ENCODE measurements around the gene MTUS2.

MTUS2 gene

DNA sequence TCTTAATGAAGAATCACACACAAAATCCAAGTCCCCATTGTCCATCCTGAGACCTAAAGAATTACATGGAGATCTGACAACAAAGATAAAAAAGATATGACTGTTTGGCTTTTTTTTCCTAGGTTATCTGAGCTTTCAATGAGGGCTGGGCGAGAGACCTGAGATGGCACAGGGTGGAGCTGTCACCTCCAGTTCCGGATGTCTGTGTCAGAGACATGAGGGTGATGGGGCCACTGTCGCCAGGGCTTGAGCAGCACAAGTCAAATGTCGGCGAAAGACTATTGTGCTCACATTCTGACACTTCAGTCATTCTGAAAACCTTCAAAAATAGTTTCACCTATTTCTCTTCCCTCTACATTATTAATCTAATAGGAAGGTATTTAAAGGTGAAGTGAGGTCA lies 709.6 kb downstream of the MTUS2 start:
- Histone ChIP-seq H3K4me3 (ENCODE audit: low read depth in 1 of 2, low read length in 1 of 2) (no peak overlapping the region), H3K36me3 (peaks cover 29% of the 10 kb centered on the region), H3K4me1 (ENCODE audit: control insufficient read depth in 1 of 2, insufficient read depth in 1 of 2, low read depth in 1 of 2, low read length in 1 of 2) (no peaks in the 10 kb centered on the region), H3K27ac (no peak overlapping the region), H3K27me3 (no peaks in the 10 kb centered on the region), H3K9me3 (no peaks in the 10 kb centered on the region)
- TF ChIP-seq, protein P1, sequence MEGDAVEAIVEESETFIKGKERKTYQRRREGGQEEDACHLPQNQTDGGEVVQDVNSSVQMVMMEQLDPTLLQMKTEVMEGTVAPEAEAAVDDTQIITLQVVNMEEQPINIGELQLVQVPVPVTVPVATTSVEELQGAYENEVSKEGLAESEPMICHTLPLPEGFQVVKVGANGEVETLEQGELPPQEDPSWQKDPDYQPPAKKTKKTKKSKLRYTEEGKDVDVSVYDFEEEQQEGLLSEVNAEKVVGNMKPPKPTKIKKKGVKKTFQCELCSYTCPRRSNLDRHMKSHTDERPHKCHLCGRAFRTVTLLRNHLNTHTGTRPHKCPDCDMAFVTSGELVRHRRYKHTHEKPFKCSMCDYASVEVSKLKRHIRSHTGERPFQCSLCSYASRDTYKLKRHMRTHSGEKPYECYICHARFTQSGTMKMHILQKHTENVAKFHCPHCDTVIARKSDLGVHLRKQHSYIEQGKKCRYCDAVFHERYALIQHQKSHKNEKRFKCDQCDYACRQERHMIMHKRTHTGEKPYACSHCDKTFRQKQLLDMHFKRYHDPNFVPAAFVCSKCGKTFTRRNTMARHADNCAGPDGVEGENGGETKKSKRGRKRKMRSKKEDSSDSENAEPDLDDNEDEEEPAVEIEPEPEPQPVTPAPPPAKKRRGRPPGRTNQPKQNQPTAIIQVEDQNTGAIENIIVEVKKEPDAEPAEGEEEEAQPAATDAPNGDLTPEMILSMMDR (IDR thresholded peaks at IDR 0.05), result no peak

DNA sequence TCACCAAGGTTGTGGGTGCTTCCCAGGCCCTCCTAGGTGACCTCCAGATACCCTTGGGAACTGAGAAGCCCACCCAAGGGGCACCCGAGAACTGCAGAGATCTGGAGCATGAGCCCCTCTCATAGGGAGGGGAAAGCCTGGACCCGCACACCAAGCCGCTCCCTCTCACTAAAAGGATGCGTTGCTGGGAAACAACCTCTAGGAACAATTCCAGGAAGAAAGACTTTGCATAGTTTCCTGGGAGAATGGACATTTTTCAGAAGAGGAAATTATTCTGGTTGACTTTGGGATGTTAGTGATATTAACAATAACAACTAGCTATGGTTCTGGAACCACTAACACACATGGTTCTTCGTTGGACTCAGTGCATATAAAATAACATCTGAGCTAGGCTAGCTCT lies 710.8 kb downstream of the MTUS2 start:
- TF ChIP-seq, protein P1 (IDR thresholded peaks at IDR 0.05), result no peak
- H3K27ac ChIP-seq, result no peak overlapping the region
- peaks cover 33% of the 10 kb centered on the region for H3K36me3 ChIP-seq
- no peaks in the 10 kb centered on the region for H3K4me1 ChIP-seq (ENCODE audit: control insufficient read depth in 1 of 2, insufficient read depth in 1 of 2, low read depth in 1 of 2, low read length in 1 of 2)
- H3K9me3 ChIP-seq, result no peaks in the 10 kb centered on the region
- H3K4me3 ChIP-seq (ENCODE audit: low read depth in 1 of 2, low read length in 1 of 2), result no peak overlapping the region
- H3K27me3 ChIP-seq, result no peaks in the 10 kb centered on the region

DNA sequence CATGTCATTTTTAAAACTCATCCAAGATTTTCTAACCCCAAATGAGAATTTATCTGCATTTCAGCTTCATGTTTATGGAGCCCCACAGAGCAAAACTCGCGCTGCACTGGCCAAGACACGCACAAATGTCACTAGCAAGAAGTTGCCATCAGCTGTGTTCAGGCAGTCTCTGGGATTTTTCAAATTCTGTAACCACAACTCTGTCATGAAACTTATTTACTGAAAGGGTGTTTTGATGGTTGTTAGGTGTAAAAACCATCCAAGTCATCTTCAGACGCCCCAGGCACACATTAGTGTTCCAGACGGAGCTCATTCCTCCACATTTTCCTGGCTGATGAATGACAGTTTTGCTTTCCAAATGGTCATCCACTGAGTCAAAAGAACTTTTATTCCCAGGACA lies 712.0 kb downstream of the MTUS2 start:
- Histone ChIP-seq H3K4me1 (ENCODE audit: control insufficient read depth in 1 of 2, insufficient read depth in 1 of 2, low read depth in 1 of 2, low read length in 1 of 2) (no peaks in the 10 kb centered on the region), H3K36me3 (peaks cover 36% of the 10 kb centered on the region), H3K4me3 (ENCODE audit: low read depth in 1 of 2, low read length in 1 of 2) (no peak overlapping the region), H3K27ac (no peak overlapping the region), H3K27me3 (no peaks in the 10 kb centered on the region), H3K9me3 (no peaks in the 10 kb centered on the region)
- TF ChIP-seq, protein P1 (IDR thresholded peaks at IDR 0.05), result no peak

DNA sequence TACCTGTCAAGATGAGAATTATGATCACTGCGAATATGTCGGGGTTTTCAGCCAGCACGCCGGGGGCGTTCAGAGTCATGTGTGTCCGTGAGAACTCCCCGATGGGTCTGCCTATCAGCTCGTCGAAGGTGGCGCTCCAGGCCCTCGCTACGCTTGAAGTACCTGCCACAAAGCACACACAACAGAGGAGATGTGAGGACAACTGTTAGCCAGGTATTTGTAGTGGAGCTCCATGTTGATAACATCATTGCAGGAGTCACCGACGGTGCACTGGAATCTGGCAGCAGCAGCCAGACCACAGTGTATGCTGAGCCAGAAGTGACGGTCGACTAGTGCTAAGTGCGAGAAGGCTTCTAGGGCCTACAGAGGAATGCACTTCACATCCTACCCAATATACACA lies 712.7 kb downstream of the MTUS2 start:
- H3K27ac ChIP-seq, result no peak overlapping the region
- peaks cover 30% of the 10 kb centered on the region for H3K36me3 ChIP-seq
- TF ChIP-seq, protein P1 (IDR thresholded peaks at IDR 0.05), result no peak
- no peaks in the 10 kb centered on the region for H3K9me3 ChIP-seq
- H3K27me3 ChIP-seq, result no peaks in the 10 kb centered on the region
- no peak overlapping the region for H3K4me3 ChIP-seq (ENCODE audit: low read depth in 1 of 2, low read length in 1 of 2)
- H3K4me1 ChIP-seq (ENCODE audit: control insufficient read depth in 1 of 2, insufficient read depth in 1 of 2, low read depth in 1 of 2, low read length in 1 of 2), result no peaks in the 10 kb centered on the region

DNA sequence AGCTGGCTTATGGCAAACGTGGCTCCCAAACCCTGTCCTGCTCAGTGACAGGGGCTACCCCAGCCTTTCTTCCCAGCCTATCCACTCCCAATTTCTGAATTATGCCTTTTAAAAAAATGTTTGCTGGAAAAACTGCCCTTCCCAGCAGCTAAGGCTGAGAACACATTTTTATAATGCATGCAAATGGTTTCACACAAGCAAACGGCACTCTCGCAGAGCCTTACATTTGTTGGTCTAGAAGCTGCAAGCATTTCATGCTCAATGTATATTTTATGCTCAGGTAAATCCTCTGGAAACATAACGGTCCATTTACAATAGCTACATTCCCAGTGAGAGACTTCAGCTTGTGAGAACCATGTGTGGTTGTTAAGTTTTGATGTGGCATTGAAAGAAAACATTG lies 713.9 kb downstream of the MTUS2 start:
- Histone ChIP-seq H3K36me3 (peaks cover 18% of the 10 kb centered on the region), H3K27ac (no peak overlapping the region), H3K4me1 (ENCODE audit: control insufficient read depth in 1 of 2, insufficient read depth in 1 of 2, low read depth in 1 of 2, low read length in 1 of 2) (no peaks in the 10 kb centered on the region), H3K27me3 (no peaks in the 10 kb centered on the region), H3K4me3 (ENCODE audit: low read depth in 1 of 2, low read length in 1 of 2) (no peak overlapping the region), H3K9me3 (no peaks in the 10 kb centered on the region)
- TF ChIP-seq, protein P1 (IDR thresholded peaks at IDR 0.05), result no peak
